NCI-H187 treated with DMSO at 0.1 percent for 48 hours (cell line): Measurements from ENCODE around the gene AHDC1.
"Not testable (repeated sequence)": the region's sequence is repeated elsewhere in the genome, so short reads cannot be mapped to it uniquely, and the experiment has no call there.

Source experiments
- DNase-seq: peaks from one replicate; lab custom pipeline; 2025; lab: John Stamatoyannopoulos, UW

AHDC1 gene, protein sequence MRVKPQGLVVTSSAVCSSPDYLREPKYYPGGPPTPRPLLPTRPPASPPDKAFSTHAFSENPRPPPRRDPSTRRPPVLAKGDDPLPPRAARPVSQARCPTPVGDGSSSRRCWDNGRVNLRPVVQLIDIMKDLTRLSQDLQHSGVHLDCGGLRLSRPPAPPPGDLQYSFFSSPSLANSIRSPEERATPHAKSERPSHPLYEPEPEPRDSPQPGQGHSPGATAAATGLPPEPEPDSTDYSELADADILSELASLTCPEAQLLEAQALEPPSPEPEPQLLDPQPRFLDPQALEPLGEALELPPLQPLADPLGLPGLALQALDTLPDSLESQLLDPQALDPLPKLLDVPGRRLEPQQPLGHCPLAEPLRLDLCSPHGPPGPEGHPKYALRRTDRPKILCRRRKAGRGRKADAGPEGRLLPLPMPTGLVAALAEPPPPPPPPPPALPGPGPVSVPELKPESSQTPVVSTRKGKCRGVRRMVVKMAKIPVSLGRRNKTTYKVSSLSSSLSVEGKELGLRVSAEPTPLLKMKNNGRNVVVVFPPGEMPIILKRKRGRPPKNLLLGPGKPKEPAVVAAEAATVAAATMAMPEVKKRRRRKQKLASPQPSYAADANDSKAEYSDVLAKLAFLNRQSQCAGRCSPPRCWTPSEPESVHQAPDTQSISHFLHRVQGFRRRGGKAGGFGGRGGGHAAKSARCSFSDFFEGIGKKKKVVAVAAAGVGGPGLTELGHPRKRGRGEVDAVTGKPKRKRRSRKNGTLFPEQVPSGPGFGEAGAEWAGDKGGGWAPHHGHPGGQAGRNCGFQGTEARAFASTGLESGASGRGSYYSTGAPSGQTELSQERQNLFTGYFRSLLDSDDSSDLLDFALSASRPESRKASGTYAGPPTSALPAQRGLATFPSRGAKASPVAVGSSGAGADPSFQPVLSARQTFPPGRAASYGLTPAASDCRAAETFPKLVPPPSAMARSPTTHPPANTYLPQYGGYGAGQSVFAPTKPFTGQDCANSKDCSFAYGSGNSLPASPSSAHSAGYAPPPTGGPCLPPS (N-terminal part only)

DNA sequence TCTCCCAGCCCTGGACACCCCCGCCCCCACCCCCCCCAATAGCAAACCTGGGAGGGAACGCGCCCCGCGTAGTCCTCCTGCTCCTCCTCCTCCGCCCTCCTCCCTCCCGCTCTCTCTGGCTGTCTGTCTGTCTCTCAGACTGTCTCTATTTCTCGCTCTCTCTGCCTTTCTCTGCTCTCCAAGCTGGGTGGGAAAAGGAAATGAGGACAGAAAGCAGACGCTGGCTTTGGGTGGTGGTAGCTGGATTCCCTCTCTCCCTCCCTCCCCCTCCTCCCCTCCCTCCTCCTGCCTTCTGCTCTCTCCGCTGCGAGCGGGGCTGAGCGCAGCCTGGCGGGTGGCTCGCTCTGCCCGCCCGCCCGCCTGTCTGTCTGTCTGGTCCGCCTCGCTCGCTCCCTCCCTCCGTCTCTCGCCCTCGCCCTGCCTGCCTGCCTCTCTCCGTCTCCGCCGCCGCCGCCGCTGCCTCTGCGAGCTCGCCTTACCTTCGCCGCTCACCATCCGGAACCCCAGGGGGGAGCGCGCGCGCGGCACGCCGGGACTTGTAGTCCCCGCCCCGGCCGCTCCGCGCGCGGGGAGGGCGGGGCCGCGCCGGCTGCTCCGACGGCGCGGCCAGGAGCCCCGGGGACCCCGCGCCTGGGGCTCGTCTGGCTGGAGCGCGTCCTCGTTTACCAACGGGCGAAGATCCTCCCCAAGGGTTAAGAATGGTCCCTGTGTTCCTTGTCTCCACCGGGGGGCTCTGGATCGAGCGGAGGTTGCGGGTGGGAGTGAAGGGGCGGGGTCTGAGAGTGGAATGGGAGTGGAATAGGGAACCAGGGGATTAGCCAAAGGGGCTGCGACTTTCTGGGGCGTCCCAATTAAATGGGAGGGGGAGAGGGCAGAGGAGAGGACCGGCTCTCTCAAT, at the start of gene AHDC1:
AHDC1 (minus strand) TSS at position 464 of the 898 bp plus-strand sequence. CDS start 52,029 bp downstream, outside the sequence.
- DNase-seq = peak; percentile 59

GRCh38 chr1:27652111-27652864, 48.3 kb upstream of the AHDC1 start:
- no peak for DNase-seq

DNA sequence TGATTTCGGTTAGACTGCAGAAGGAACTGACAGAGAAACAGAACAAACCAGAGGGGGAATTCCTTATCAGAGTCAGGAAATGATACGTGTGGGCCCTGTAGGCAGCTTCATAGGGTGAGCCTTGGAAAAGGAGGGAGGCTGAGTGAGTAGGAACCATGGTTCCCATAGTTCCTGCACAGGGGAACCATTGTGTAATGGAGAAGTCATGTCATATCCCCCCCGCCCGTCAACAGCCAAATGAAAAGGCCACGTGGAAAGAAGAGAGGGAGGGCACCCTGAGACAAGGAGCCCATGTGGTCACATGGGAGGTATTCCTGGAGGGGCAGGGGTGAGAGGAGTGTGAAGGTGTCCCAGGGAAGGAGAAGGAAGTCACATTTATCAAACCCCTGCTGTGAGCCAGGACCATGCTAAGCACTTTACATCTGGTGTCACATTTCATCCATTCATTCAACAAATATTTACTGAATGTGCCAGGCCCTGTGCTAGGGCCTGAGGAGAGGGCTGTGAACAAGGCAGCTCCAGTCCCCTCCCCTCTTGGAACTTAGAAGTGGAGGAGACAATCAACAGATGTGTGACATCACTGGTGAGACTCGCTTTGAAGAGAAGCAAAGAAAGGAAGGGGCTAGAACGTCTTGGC, 46.7 kb upstream of the AHDC1 start:
- peak; percentile 19 for DNase-seq

DNA sequence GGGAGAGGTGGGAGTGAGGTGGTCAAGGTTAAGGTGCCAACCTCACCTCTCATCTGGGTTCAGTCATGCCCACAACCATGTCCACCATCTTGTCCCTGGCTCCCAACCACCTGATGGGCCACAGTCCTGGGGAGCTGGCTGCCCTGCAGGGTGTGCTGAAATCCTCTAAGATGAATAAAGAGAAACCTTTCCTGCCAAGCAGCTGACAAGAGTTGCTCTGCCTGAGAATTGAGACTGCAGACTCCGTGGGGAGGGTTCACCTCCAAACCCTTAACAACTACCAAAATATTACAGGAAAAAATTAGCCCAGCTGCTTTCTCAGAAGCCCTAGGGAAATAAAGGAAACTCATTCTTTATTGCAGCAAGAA, 46.2 kb upstream of the AHDC1 start:
- DNase-seq = no peak

GRCh38 chr1:27649306-27649635, 45.3 kb upstream of the AHDC1 start:
- DNase-seq = no peak

- no peak for DNase-seq
Observed at GRCh38 chr1:27648602-27649305, 44.8 kb upstream of the AHDC1 start.

DNA sequence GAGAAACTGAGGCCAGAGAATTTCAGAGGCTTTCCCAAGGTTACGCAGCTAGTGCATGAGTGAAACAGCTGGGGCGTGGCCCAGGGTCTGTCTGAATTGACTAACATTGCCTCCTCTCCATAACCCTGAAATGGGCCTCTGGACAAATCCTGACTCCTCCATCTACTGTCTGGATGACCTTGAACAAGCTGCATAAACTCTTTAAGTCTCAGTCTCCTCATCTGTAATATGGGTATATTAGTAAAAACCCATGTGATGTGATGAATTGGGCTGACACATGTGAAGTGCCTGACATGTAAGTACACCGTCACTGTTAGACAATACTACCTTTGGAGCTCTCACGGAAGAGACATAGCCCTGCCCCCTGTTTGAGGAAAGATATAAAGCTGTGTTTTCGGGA, 43.4 kb upstream of the AHDC1 start:
- DNase-seq = no peak

DNA sequence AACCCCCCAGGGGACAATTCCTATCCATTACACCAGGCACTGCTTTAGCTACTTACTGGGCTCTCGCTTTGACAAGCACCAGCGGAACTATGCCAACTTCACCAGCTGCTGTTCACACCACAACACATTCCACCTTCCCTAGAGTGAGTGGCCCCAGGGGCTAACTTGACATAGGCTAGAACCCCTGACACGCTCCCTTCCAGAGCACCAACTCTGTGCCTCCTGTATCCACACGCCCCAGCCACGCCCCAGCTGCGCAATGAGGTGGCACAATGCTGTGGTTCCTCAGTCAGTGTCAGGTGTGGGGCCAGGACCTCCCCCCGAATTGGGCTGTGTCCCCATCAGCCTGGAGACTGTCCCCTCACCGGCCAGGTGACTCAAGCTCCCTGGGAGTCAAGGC, 42.7 kb upstream of the AHDC1 start:
- no peak for DNase-seq

DNA sequence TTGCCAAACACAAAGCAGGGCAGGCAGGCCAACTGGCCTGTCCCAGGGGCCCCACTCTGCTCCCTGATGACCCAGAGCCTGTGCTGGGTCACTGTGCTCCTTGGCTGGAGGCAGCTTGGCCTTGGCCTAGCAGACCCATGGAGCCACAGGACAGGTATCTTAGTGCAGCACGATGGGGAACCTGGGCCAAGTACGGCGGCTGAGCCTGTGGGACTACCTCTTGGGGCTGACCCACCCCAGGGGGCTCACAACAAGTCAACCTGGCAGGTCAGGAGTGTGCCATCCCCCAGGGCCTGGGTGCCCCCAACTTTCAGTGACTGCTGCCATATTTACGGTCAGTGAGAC, 41.1 kb upstream of the AHDC1 start:
- DNase-seq = no peak

- DNase-seq = no peak
Observed at GRCh38 chr1:27644369-27645070, 40.6 kb upstream of the AHDC1 start.

GRCh38 chr1:27643600-27644368, 39.8 kb upstream of the AHDC1 start:
- no peak for DNase-seq

DNA sequence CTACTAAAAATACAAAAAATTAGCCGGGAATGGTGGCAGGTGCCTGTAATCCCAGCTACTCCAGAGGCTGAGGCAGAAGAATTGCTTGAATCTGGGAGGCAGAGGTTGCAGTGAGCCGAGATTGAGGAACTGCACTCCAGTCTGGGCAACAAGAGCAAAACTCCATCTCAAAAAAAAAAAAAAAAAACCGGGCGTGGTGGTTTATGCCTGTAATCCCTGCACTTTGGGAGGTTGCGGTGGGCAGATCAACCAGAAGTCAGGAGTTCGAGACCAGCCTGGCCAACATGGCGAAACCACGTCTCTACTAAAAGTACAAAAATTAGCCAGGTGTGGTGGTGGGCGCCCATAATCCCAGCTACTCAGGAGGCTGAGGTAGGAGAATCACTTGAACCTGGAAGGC, 36.6 kb upstream of the AHDC1 start:
- DNase-seq = not testable (repeated sequence)

GRCh38 chr1:27638805-27639204, 34.9 kb upstream of the AHDC1 start:
- no peak for DNase-seq

DNA sequence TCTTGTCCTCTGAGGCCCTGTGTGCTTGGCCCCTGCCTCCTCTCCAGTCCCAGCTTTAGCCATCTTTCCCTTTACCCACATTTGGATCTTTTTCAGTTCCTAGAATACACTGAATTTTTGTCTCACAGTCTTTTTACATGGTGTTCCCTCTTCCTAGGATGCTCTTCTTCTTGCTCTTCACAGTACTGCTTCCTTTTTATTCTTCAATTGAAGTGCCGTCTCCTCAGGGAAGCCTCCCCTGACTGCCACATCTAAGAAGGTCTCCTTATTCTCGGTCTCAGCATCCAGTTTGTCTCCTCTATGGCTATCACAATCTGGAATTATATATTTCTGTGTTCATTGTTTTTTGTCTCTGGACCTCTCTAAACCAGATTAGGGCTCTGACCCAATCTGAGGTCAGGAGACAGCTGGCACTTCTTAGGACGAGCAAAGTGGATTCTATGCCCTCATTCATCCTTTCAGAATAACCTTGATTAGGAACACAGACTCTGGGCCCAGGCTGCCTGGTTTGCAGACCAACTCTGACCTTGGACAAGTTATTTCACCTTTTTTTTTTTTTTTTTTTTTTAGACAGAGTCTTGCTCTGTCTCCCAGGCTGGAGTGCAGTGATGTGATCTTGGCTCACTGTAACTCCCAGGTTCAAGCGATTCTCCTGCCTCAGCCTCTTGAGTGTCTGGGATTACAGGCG, 34.2 kb upstream of the AHDC1 start:
- no peak for DNase-seq

DNA sequence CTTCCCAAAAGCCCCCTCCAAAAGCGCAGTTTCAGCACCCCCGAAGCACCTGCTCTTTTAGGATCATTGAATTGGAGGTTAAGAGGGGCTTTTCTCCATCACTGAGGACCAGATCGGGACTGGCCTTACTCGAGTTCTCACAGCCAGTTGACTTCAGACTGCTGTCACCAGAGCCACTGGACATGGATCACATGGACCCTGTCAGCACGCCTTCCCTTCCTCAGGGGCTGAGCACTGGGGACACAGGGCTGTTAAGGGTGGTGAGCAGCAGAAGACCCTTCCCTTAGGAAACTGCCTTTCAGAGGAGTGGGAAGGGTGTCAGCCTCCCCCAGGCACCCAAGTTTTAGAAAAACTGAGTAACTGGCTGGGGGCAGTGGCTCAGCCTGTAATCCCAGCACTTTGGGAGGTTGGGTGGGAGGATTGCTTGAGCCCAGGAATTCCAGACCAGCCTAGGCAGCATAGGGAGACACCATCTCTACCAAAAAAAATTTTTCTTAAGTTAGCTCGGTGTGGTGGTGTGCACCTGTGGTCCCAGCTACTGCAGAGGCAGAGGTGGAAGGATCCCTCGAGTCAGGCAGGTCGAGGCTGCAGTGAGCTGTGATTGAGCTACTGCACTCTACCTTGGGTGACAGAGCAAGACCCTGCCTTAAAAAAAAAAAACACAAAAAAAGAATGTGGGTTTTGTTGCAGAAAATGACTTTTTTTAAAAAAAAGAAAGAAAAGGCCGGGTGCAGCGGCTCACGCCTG, 31.6 kb upstream of the AHDC1 start:
- DNase-seq = no peak

DNA sequence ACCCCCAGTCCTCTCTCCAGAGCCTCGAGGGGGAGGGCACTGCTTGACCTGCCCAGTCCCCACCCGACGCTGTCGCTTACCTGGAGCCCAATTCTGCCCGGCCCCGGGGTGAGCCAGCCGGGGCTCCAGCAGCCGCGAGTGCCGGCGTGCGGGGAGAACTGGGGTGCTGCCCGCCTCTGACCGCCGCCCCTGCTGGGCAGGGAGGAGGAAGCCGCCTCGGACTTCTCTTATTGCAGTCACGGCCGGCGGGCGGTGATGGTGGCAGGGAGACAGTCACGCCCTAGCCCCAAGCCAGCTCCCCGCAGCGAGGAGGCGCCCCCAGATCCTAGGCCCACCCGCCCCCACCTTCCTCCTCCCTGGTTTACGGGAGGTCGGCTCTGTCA, 31.0 kb upstream of the AHDC1 start, which contains the start of gene FGR:
FGR (minus strand) TSS at position 201 of the 383 bp plus-strand sequence. CDS start 11,269 bp downstream, outside the sequence.
- DNase-seq = no peak
